NCI-H510A (cell line): ENCODE results near the gene FBP1.
"Not testable (repeated sequence)": the region's sequence is repeated elsewhere in the genome, so short reads cannot be mapped to it uniquely, and the experiment has no call there.

ENCODE experiments used
- DNase-seq: peaks from one replicate; lab custom pipeline; 2025; lab: John Stamatoyannopoulos, UW

The FBP1 gene

GRCh38 chr9:94576131-94576530, 63.2 kb downstream of the FBP1 start:
- DNase-seq = no peak

- no peak for DNase-seq
Measured at GRCh38 chr9:94568972-94569712, 70.2 kb downstream of the FBP1 start.

DNA sequence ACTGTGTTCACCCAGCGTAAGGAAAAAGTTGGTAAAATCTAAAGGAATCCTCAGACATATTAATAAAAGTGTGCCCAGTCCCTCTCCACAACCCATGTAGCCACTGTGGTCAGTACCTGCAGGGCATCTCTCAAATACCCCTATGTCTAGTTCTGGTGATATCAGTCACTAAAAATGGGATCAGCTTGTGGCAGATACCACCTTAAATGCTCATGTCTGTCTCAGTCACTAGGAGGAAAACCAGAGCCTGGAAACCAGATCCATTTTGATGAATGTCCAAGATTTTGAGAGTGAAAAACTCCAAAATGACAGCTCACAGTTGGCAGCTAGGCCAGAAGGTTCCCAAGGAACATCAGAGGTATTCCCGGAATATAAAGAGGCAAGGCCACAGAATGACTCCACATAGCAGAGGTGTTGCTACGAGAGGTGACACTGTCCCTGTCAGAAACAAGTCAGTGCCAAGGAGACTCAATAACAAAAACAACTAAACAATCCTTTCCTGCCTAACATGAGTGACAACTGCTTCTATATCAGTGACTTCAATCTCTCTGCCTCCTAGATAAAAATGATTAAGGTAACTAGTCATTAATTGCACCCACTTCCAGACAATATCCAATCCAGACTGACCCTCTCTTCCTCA, 70.9 kb downstream of the FBP1 start:
- DNase-seq = no peak

DNA sequence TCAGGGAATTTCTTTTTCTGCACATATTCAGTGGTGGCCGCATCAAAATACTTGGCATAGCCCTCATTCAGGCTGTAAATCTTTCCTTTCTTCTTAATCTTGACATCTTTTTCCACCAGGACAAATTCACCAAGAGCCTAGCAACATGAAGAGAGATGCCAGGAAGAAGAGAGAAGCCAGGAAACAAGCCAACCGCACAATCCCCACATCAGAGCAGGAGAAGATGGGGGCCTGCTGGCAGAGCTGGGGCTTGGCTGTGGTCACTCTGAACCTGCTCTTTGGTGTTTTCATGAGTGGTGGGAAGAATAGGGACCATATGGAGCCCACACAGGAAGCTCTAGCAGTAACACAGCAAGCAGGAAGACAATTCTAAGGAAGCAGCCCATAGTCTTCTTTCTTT, 72.0 kb downstream of the FBP1 start:
- no peak for DNase-seq

- no peak for DNase-seq
Measured at GRCh38 chr9:94566550-94566949, 72.8 kb downstream of the FBP1 start.

- DNase-seq = not testable (repeated sequence)
Measured at GRCh38 chr9:94564279-94564678, 75.0 kb downstream of the FBP1 start.

DNA sequence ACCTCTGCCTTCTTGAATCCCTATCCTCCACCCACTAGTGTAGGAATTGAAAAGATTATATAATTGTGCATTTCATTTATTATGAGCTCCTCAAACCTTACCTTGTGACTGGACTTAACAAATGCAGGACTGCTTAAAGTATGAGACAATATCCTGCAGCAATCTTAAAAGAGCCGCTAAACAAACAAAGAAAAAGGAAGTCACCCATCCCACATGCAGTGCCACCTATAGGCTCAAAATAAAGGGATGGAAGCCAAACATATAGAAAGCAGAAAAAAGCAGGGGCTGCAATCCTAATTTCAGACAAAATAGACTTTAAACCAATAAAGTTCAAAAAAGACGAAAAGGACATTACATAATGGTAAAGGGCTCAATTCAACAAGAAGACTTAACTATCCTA, 75.8 kb downstream of the FBP1 start:
- no peak for DNase-seq

- no peak for DNase-seq
Measured at GRCh38 chr9:94560237-94560636, 79.1 kb downstream of the FBP1 start.

DNA sequence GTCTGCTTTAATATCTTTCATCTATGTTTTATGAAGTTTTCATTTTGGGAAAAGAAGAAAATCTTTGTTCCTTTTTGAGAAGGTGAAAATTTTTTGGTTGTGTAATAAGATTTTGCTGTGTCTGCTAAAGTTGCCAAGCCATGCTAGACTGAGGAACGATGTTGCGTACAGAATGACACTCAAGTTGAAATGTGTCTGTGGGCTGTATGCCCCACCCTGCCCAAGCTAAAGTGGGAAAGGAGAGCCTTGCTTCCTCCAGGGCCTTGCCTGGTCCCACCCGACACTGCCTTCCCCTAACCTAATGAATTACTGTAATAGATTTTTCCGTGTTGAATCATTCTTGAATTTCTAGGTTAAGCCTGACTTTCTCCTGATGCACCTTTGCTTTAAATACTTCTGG, 81.9 kb downstream of the FBP1 start:
- no peak for DNase-seq

GRCh38 chr9:94554439-94555331, 84.6 kb downstream of the FBP1 start, which contains the start of gene PCAT7:
TSS of gene PCAT7 (plus strand) at chr9:94555083.
- peak; percentile 88 for DNase-seq

GRCh38 chr9:94554078-94554438, 85.3 kb downstream of the FBP1 start:
- no peak for DNase-seq
